Gastrocnemius medialis (tissue), 4 donors: ENCODE results near the gene ARHGAP12. TPM values are rescaled to one million over a fixed set of nuclear protein-coding genes. Genes with fewer than 3 reads are reported as not detected.

Source experiments
- ATAC-seq, 2 donors: fragments of 150-250 bp; one replicate each; pipeline ENCODE4 v1.9.1; 2016
- DNase-seq, 2 donors: peaks; one replicate each; pipeline ENCODE4 v3.0.0-alpha.2; 2019
- H3K27ac ChIP-seq, 4 donors: fragments of 200-600 bp; sonication (generic); 1 replicate in 1 of 4; 2 replicates in 3 of 4; pipeline ENCODE4 v1.5.1; 2016 to 2018; ENCODE audit warnings: mild to moderate bottlenecking in 2 of 4, moderate library complexity in 1 of 4
- H3K27me3 ChIP-seq, 3 donors: fragments of 200-600 bp; sonication (generic) in 2 of 3; 1 replicate in 1 of 3; 2 replicates in 2 of 3; pipeline versions ENCODE4 v1.5.1 to v1.6.0; 2016 to 2019; ENCODE audit warnings: mild to moderate bottlenecking in 1 of 3, moderate library complexity in 1 of 3
- H3K36me3 ChIP-seq, 2 donors: fragments of 200-600 bp; sonication (generic) in 1 of 2; one replicate each; pipeline ENCODE4 v1.5.1; 2017 to 2018
- H3K4me1 ChIP-seq, 2 donors: fragments of 200-600 bp; sonication (generic) in 1 of 2; one replicate each; pipeline ENCODE4 v1.5.1; 2016 to 2017; ENCODE audit warnings: mild to moderate bottlenecking in 2 of 2
- H3K4me3 ChIP-seq, 4 donors: fragments of 200-600 bp; sonication (generic) in 3 of 4; 1 replicate in 1 of 4; 2 replicates in 3 of 4; pipeline ENCODE4 v1.5.1; 2016 to 2019; ENCODE audit warnings: mild to moderate bottlenecking in 2 of 4
- H3K9me3 ChIP-seq, 3 donors: fragments of 200-600 bp; sonication (generic) in 2 of 3; 1 replicate in 1 of 3; 2 replicates in 2 of 3; pipeline ENCODE4 v1.5.1; 2016 to 2019
- POLR2A ChIP-seq, 2 donors: fragments of 450-650 bp; IDR thresholded peaks; one replicate each; pipeline ENCODE4 v1.6.1; 2017; ENCODE audit warnings: antibody characterized with exemption in 2 of 2, mild to moderate bottlenecking in 2 of 2, moderate library complexity in 2 of 2
- in situ Hi-C, 4 donors: fragments of 200-750 bp; cut with MboI; loops; one replicate each; pipeline versions ENCODE4 v1.15.0 to v1.8.0; 2017; ENCODE audit warnings: low sequenced_read_pairs in 4 of 4
- intact Hi-C: fragments of 100-400 bp; cut with DNase I; formaldehyde crosslinking; loops from one replicate; pipeline ENCODE4 v1.15.1; 2023; ENCODE audit warnings: low total_unique reads
- total RNA-seq, 4 donors: library from RNA; depleted of rRNA; stranded (reverse); fragments of >200 nt; gene quantifications; one replicate each; pipeline versions ENCODE4 v1.1.0 to v1.2.3, GENCODE V29; 2016
- TF ChIP-seq, protein P1 (sequence below), 5 experiments: fragments of 450-650 bp in 3 of 5; fragments of 200-600 bp in 2 of 5; sonication (generic) in 2 of 5; IDR thresholded peaks in 4 of 5; conservative IDR thresholded peaks in 1 of 5; 1 replicate in 4 of 5; 2 replicates in 1 of 5; pipeline ENCODE4 v1.5.1; 2016 to 2019; ENCODE audit warnings: antibody characterized with exemption in 5 of 5, mild to moderate bottlenecking in 3 of 5, moderate library complexity in 3 of 5

ARHGAP12 gene
- total RNA-seq, 4 donors from 2014 or later = 17.0 to 34.3 (median 21.6) TPM

GRCh38 chr10:31930023-31930751 is 1.6 kb upstream of the ARHGAP12 start:
- Histone ChIP-seq H3K27ac (peak overlapping the region; percentile 98), H3K9me3 (no peaks in the 10 kb centered on the region), H3K4me1 (peaks cover 25 to 33% of the 10 kb centered on the region in 2 donors), H3K36me3 (no peaks in the 10 kb centered on the region), H3K4me3 (peak overlapping the region; percentile 88 to 98 (median 90)), H3K27me3 (no peaks in the 10 kb centered on the region)
- no peak for ATAC-seq
- in situ Hi-C loops (loop anchor here in 1 of 4 donors (10.0 kb wide), 1 partner anchor 55 kb away; no protein-coding TSS in a partner anchor), intact Hi-C loops (no loop called here)
- DNase-seq = no peak
- no peak for TF ChIP-seq POLR2A (IDR thresholded peaks at IDR 0.05)
- TF ChIP-seq, protein P1, sequence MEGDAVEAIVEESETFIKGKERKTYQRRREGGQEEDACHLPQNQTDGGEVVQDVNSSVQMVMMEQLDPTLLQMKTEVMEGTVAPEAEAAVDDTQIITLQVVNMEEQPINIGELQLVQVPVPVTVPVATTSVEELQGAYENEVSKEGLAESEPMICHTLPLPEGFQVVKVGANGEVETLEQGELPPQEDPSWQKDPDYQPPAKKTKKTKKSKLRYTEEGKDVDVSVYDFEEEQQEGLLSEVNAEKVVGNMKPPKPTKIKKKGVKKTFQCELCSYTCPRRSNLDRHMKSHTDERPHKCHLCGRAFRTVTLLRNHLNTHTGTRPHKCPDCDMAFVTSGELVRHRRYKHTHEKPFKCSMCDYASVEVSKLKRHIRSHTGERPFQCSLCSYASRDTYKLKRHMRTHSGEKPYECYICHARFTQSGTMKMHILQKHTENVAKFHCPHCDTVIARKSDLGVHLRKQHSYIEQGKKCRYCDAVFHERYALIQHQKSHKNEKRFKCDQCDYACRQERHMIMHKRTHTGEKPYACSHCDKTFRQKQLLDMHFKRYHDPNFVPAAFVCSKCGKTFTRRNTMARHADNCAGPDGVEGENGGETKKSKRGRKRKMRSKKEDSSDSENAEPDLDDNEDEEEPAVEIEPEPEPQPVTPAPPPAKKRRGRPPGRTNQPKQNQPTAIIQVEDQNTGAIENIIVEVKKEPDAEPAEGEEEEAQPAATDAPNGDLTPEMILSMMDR (IDR thresholded peaks at IDR 0.05 in 4 of 5, conservative IDR thresholded peaks at IDR 0.05 in 1 of 5) = no peak

DNA sequence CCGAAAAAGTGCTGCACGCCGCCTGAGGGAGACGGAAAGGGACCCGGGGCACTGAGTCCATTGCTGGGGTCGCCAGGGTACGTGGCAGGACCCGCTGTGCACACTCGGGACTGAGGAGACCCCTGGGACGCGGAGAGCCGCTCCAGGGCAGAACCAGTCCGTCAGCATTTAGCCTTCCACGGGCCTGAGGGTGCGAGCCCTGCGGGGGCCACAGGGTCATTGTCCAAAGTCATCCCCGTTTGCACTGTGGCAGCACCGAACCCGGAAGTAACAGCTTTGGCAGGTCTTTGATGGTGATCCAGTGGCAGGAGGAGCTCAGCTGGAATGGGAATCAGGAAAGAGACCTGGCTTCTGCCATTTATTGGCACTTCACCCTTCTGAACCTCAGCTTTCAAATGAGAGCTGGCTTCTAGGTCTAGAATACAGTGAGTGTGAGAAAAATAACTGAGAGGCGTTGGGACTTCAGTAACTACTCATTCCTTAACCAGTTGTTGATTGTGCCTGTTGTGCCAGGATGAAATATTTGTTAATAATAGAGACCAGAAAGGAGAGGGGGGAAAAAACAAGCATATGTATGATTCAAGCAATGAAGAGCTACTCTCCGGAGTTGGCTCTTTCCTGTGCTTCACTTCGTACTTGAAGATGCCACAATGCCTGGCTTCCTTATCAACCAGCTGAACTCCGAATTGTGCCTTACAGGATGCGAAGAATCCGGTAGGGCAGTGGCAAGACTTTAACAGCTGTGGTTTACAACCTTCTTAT is 811 bp upstream of the ARHGAP12 start:
- no peak for TF ChIP-seq POLR2A (IDR thresholded peaks at IDR 0.05)
- TF ChIP-seq, protein P1 (IDR thresholded peaks at IDR 0.05 in 4 of 5, conservative IDR thresholded peaks at IDR 0.05 in 1 of 5) = no peak
- intact Hi-C loops = loop anchor here (5.0 to 10.0 kb wide), 4 partner anchors 67 to 895 kb away; partner anchors contain the start of gene ZNF438
- Histone ChIP-seq H3K9me3 (no peaks in the 10 kb centered on the region), H3K27me3 (no peaks in the 10 kb centered on the region), H3K4me3 (peak overlapping the region; percentile 88 to 98 (median 90)), H3K36me3 (no peaks in the 10 kb centered on the region), H3K4me1 (peaks cover 25 to 33% of the 10 kb centered on the region in 2 donors), H3K27ac (peak overlapping the region; percentile 98)
- DNase-seq (peak; percentile 58 to 67), ATAC-seq (peak; percentile 61 to 64)
- in situ Hi-C loops = loop anchor here in 1 of 4 donors (10.0 kb wide), 1 partner anchor 55 kb away; no protein-coding TSS in a partner anchor

DNA sequence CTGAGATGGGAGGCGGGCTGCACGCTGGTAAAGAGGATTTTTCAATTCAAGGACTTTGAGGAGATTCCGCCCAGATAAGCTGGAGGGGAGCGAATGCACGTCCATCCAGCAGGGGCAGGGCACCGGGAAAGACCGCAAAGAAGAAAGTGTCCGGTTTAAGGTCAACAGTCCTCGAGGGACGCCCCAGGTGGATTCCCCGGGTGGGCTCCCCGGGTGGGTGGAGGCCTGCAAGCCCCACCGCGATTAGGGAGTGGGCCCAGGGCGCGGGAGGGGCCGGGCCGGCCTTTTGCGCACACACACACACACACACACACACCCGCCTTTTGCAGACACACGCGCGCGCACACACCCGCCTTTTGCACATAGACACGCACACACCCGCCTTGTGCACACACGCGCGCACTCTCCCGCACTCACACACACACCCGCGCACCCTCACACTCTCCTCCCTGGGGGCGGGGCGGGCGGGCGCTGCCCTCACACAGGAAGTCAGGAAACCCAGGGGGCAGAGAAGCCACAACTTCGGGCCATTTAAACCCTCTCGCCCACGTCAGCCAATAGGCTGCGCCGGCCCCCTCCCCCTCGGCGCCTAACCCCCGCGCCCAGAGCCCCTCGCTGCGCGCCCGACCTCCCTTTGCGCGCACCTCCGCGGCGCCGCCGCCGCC is 615 bp downstream of the ARHGAP12 start:
- peaks cover 25 to 33% of the 10 kb centered on the region in 2 donors for H3K4me1 ChIP-seq

GRCh38 chr10:31927565-31927883 is 1.1 kb downstream of the ARHGAP12 start:
- Histone ChIP-seq H3K4me1 (peaks cover 25 to 33% of the 10 kb centered on the region in 2 donors), H3K27me3 (no peaks in the 10 kb centered on the region), H3K27ac (peak overlapping the region; percentile 98), H3K36me3 (no peaks in the 10 kb centered on the region), H3K4me3 (peak overlapping the region; percentile 88 to 98 (median 90)), H3K9me3 (no peaks in the 10 kb centered on the region)
- in situ Hi-C loops = no loop called here
- ATAC-seq = no peak
- TF ChIP-seq, protein P1 (IDR thresholded peaks at IDR 0.05 in 4 of 5, conservative IDR thresholded peaks at IDR 0.05 in 1 of 5) = no peak
- DNase-seq = no peak
- intact Hi-C loops = loop anchor here (5.0 to 10.0 kb wide), 4 partner anchors 65 to 893 kb away; partner anchors contain the start of gene ZNF438

More for the DNA sequence above, 615 bp downstream of the ARHGAP12 start:
- Histone ChIP-seq H3K27me3 (no peaks in the 10 kb centered on the region), H3K36me3 (no peaks in the 10 kb centered on the region), H3K9me3 (no peaks in the 10 kb centered on the region), H3K4me3 (peak overlapping the region; percentile 88 to 98 (median 90)), H3K27ac (peak overlapping the region; percentile 98)
- in situ Hi-C loops (no loop called here), intact Hi-C loops (loop anchor here (1.0 to 10.0 kb wide), 5 partner anchors 66 to 893 kb away; partner anchors contain the start of gene ZNF438)
- peak; percentile 23 to 55 for DNase-seq
- TF ChIP-seq, protein P1 (IDR thresholded peaks at IDR 0.05 in 4 of 5, conservative IDR thresholded peaks at IDR 0.05 in 1 of 5) = peak in 3 of 5 experiments; percentile 31 to 50 (median 42)
- TF ChIP-seq POLR2A (IDR thresholded peaks at IDR 0.05) = no peak
- ATAC-seq = peak; percentile 45 to 47
